Nephron progenitor cell (in vitro differentiated cells): ENCODE data around the gene ZNF462.

Experiments used
- DNase-seq: peaks from one replicate; pipeline ENCODE4 v3.0.0; 2021
- H3K27ac Mint-ChIP-seq: 2 replicates; pipeline ENCODE4 v1.8.0; 2021; ENCODE audit warnings: mild to moderate bottlenecking, moderate library complexity, mixed read lengths
- H3K27me3 Mint-ChIP-seq: 2 replicates; pipeline ENCODE4 v1.8.0; 2021; ENCODE audit warnings: mild to moderate bottlenecking, low read depth, mixed read lengths; ENCODE audit not compliant: poor library complexity
- H3K36me3 Mint-ChIP-seq: 2 replicates; pipeline ENCODE4 v1.8.0; 2021; ENCODE audit warnings: low read depth, mixed read lengths
- H3K4me1 Mint-ChIP-seq: 2 replicates; pipeline ENCODE4 v1.8.0; 2021; ENCODE audit warnings: mixed read lengths
- H3K4me3 Mint-ChIP-seq: 2 replicates; pipeline ENCODE4 v1.8.0; 2021; ENCODE audit warnings: mild to moderate bottlenecking, moderate library complexity, mixed read lengths
- H3K9me3 Mint-ChIP-seq: 2 replicates; pipeline ENCODE4 v1.8.0; 2021; ENCODE audit warnings: mild to moderate bottlenecking, moderate library complexity, mixed read lengths
- TF ChIP-seq, protein P1 (sequence below): fragments of 200-600 bp; sonication (generic); IDR thresholded peaks from 2 replicates; pipeline ENCODE4 v1.5.0; 2021; ENCODE audit warnings: antibody characterized with exemption

Gene ZNF462

DNA sequence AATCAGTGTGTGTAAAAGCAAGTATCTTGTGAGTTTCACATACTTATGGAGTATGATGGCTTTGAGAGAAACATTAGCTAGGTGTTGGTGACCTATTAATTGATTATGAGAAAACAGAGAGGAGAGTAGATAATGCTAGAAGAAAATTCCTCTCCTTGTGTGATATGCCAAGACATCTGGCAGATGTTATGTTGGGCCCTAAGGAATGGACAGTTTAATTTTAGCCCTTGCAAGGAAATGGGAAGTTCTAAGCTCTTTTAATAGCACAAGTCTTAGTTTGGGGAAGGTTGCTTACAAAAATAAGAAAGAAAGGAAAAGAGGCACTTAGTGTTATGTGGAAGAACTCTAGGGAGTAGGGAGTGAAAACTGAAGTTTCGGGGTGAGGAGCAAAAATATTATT, 5.1 kb downstream of the ZNF462 start:
- no peaks in the 10 kb centered on the region for H3K9me3 Mint-ChIP-seq
- TF ChIP-seq, protein P1, sequence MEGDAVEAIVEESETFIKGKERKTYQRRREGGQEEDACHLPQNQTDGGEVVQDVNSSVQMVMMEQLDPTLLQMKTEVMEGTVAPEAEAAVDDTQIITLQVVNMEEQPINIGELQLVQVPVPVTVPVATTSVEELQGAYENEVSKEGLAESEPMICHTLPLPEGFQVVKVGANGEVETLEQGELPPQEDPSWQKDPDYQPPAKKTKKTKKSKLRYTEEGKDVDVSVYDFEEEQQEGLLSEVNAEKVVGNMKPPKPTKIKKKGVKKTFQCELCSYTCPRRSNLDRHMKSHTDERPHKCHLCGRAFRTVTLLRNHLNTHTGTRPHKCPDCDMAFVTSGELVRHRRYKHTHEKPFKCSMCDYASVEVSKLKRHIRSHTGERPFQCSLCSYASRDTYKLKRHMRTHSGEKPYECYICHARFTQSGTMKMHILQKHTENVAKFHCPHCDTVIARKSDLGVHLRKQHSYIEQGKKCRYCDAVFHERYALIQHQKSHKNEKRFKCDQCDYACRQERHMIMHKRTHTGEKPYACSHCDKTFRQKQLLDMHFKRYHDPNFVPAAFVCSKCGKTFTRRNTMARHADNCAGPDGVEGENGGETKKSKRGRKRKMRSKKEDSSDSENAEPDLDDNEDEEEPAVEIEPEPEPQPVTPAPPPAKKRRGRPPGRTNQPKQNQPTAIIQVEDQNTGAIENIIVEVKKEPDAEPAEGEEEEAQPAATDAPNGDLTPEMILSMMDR: no peak
- DNase-seq: no peak
- no peak overlapping the region for H3K27ac Mint-ChIP-seq
- H3K36me3 Mint-ChIP-seq: peaks cover 73% of the 10 kb centered on the region
- H3K27me3 Mint-ChIP-seq: peaks cover 3% of the 10 kb centered on the region
- peaks cover 63% of the 10 kb centered on the region for H3K4me1 Mint-ChIP-seq
- no peak overlapping the region for H3K4me3 Mint-ChIP-seq

DNA sequence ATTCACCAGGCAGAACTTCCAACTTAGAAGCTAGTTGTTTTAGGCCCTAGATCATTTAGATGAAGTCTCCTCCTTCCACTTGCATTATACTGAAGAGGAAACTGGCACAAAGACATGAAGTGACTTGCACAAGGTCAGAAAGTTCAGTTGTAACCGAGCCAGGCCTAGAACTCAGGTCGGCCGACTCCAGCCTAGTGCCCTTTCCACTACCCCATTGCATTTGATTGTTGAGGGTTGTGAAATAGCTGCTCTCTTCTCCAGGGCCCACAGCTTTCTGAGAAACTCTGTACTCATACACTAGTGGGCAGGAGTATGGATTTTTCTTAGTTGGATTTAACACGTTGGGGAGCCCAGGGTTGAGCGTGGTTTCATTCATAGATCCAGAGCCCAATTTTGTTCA, 5.6 kb downstream of the ZNF462 start:
- Mint-ChIP-seq H3K27me3 (peaks cover under 1% of the 10 kb centered on the region), H3K4me3 (no peak overlapping the region), H3K4me1 (peaks cover 63% of the 10 kb centered on the region), H3K27ac (peak overlapping the region; percentile 71), H3K36me3 (peaks cover 76% of the 10 kb centered on the region), H3K9me3 (no peaks in the 10 kb centered on the region)
- no peak for DNase-seq
- TF ChIP-seq, protein P1: no peak

DNA sequence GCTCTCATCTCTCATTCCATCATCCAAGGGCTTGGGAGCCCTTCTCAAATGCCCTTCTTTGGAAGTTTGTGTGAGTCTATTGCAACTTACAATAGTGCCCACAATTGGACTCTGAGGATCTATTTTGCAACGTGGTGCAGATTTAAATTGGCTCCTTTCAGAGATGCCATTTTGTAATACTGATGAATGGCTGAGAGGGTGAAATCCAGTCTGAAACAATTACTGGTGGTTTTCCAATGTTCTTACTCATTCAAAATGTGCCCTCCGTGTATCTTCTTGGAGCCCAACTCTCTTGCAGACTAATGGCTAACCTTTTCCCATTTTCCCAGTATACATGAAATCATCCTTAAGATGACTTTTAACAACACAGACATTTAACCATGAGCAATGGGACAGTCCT, 6.1 kb downstream of the ZNF462 start:
- Mint-ChIP-seq H3K27me3 (no peaks in the 10 kb centered on the region), H3K9me3 (no peaks in the 10 kb centered on the region), H3K36me3 (peaks cover 78% of the 10 kb centered on the region), H3K27ac (peak overlapping the region; percentile 71), H3K4me1 (peaks cover 63% of the 10 kb centered on the region), H3K4me3 (no peak overlapping the region)
- TF ChIP-seq, protein P1: no peak
- no peak for DNase-seq

DNA sequence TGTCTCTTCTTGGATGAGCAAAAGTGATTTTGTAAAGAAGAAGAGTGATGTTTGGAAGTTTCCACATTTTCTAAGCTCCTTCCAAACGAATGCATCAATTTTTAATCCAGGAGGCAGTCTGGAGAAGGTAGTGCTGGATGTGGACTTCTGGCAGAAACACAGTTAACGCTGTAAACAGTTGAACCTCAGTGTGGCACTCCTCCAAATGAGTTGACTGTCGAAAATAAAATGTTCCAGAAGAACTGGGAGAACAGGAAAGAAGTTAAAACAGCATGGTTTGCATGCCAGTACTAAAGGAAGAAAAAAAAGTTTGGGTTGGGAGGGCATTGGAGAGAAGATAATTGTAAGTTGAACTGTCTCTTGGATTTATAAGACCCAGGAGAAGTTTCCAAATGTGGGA, 6.5 kb downstream of the ZNF462 start:
- Mint-ChIP-seq H3K4me1 (peaks cover 62% of the 10 kb centered on the region), H3K9me3 (no peaks in the 10 kb centered on the region), H3K4me3 (no peak overlapping the region), H3K27ac (no peak overlapping the region), H3K36me3 (peaks cover 82% of the 10 kb centered on the region), H3K27me3 (no peaks in the 10 kb centered on the region)
- DNase-seq: no peak
- TF ChIP-seq, protein P1: no peak

DNA sequence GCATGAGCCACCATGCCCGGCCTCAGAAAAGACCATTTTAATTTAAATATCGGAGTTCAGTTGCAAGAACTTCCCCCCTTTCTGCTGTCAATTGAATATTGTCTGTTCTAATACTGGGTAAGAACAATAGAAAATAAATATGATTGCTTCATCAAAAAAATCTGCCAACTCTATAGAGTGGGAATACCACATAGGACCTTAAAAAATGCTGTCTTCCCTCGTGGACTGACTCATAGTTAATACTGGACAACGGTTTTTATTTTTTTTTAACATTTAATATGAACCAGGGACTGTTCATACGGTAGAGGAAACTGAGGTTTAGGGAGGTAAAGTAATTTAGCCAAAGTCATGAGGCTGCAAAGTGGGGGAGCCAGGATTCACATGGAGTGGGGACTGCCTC, 9.7 kb downstream of the ZNF462 start:
- Mint-ChIP-seq H3K27me3 (no peaks in the 10 kb centered on the region), H3K9me3 (no peaks in the 10 kb centered on the region), H3K36me3 (peaks cover 85% of the 10 kb centered on the region), H3K4me1 (peaks cover 38% of the 10 kb centered on the region), H3K27ac (no peak overlapping the region), H3K4me3 (no peak overlapping the region)
- TF ChIP-seq, protein P1: no peak
- DNase-seq: no peak

DNA sequence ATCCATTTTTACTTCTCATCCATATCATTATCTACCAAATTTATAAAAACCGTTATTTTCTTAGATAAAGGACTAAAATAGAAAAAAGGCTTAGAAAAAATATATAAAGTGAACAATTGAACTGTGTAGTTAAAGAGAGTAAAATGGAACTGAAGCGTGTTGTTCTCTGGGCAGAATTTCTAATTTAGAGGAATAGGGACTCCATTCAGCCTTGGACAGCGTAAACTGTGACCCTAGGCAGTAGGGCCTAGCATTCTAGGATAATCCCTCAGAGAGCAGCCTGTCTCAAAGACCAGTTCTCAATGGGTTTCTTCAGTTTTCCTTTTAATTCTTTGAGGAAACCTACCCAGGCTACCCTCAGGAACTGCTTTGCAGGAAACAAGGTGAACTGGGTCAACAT, 11.1 kb downstream of the ZNF462 start:
- H3K36me3 Mint-ChIP-seq: peaks cover 82% of the 10 kb centered on the region
- no peaks in the 10 kb centered on the region for H3K9me3 Mint-ChIP-seq
- H3K4me3 Mint-ChIP-seq: no peak overlapping the region
- H3K27ac Mint-ChIP-seq: no peak overlapping the region
- H3K27me3 Mint-ChIP-seq: no peaks in the 10 kb centered on the region
- peaks cover 38% of the 10 kb centered on the region for H3K4me1 Mint-ChIP-seq
- TF ChIP-seq, protein P1: no peak
- no peak for DNase-seq
